ENCODE results near the gene ZFYVE26. TPM values are rescaled to one million over a fixed set of nuclear protein-coding genes. Genes with fewer than 3 reads are reported as not detected.
A peak's percentile ranks its signal among the peaks of the same experiment; 100 is the strongest.

The ZFYVE26 gene
- total RNA-seq, 6 experiments from 2014 or later, result 8.3 to 14.8 (median 11.3) TPM

DNA sequence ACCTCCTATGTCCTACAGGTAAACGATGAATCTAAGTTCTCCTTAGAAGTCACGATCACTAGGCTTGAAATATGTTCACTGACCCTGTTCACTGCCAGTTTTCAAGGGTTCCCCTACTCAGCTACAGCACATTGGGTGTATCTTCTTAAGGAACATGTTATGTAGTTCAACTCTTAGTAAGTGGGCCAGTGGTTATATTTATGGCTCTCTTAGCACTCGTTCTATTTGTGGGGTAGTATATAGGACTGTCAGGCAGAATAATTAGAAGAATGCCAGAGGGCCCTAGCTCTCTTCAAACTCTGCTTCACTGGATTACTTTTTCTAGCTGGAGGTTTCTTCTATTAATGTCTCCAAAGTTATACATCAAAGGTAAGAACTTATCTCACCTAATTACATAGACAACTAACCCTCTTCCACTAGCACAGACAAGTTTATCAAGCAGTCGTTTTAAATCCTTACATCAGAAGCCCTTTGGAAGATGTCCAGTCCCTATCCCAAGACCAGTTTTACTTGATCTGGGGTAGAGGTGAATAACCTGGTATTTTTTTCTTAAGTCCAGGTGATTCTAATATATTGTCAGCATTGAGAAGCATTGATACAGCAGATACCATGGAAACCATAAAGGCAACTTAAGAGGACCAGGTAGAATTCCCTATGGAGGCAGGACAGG lies 39.6 kb downstream of the ZFYVE26 start:
- Histone ChIP-seq H3K4me3 (no peak overlapping the region), H3K4me1 (no peaks in the 10 kb centered on the region), H3K27ac (no peak overlapping the region), H3K27me3 (no peaks in the 10 kb centered on the region), H3K9me3 (no peaks in the 10 kb centered on the region), H3K36me3 (peaks cover 0 to 84% (median 37%) of the 10 kb centered on the region in 4 donors)
- 42% methylated on average over 3 of the region's 4 CpGs for WGBS (ENCODE audit: insufficient coverage, low coverage, low lambda C conversion rate, missing lambda C conversion rate)
- DNase-seq (no peak), ATAC-seq (no peak)
- intact Hi-C loops (cut with DNase I), result no loop called here
- TF ChIP-seq, protein P1, sequence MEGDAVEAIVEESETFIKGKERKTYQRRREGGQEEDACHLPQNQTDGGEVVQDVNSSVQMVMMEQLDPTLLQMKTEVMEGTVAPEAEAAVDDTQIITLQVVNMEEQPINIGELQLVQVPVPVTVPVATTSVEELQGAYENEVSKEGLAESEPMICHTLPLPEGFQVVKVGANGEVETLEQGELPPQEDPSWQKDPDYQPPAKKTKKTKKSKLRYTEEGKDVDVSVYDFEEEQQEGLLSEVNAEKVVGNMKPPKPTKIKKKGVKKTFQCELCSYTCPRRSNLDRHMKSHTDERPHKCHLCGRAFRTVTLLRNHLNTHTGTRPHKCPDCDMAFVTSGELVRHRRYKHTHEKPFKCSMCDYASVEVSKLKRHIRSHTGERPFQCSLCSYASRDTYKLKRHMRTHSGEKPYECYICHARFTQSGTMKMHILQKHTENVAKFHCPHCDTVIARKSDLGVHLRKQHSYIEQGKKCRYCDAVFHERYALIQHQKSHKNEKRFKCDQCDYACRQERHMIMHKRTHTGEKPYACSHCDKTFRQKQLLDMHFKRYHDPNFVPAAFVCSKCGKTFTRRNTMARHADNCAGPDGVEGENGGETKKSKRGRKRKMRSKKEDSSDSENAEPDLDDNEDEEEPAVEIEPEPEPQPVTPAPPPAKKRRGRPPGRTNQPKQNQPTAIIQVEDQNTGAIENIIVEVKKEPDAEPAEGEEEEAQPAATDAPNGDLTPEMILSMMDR (IDR thresholded peaks at IDR 0.05), result no peak
- no peak for TF ChIP-seq POLR2A (IDR thresholded peaks at IDR 0.05)

DNA sequence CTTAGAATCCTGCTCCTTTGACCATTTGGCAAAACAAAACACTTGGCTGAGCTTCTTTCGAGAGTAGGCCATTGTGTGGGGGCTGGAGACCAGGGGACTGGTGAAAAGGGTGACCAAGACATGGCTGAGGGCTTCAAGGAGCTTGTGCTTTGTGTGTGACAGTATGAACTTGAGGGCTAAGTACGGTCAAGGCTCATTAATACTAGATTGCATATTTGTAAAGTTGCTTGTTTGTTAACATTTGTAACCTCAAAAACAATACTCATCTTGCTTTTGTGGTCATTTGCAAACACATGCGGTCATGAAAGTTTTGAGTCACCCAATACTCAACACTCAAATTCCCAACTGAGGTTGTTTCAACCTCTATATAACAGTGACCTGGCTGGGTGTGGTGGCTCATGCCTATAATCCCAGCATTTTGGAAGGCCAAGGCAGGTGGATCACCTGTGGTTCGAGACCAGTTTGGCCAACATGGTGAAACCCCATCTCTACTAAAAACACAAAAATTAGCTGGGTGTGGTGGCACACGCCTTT lies 42.5 kb downstream of the ZFYVE26 start:
- no peaks in the 10 kb centered on the region for H3K27me3 ChIP-seq
- peaks cover 0 to 75% (median 39%) of the 10 kb centered on the region in 4 donors for H3K36me3 ChIP-seq
- ATAC-seq (no peak), DNase-seq (no peak)
- no peak overlapping the region for H3K27ac ChIP-seq
- H3K4me3 ChIP-seq, result no peak overlapping the region
- intact Hi-C loops (cut with DNase I), result no loop called here
- H3K4me1 ChIP-seq, result no peaks in the 10 kb centered on the region
- WGBS (ENCODE audit: insufficient coverage, low coverage, low lambda C conversion rate, missing lambda C conversion rate), result 86% methylated on average over 5 of the region's 5 CpGs
- TF ChIP-seq, protein P1 (IDR thresholded peaks at IDR 0.05), result no peak
- H3K9me3 ChIP-seq, result no peaks in the 10 kb centered on the region

DNA sequence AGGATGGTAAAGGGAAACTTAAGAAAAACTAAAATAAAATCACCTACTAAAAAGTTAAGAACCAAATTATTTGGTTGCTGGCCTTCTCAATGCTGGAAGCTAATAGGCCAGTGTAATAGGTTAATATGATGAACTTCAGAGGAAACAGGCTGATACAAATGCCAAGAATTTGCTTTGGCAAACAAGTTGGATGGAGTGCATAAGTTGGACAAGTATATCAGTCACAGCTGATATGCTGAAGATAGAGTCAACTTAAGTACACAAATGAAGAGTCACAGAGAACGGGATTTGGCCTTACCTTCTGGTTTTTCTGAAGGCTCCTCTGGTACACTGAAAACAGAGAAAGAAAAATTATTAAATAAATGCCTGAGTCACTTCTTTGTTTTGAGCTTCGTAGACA lies 48.2 kb downstream of the ZFYVE26 start:
- TF ChIP-seq, protein P1 (IDR thresholded peaks at IDR 0.05), result no peak
- no peak for TF ChIP-seq POLR2A (IDR thresholded peaks at IDR 0.05)
- Histone ChIP-seq H3K27me3 (no peaks in the 10 kb centered on the region), H3K27ac (no peak overlapping the region), H3K36me3 (peaks cover 0 to 77% (median 12%) of the 10 kb centered on the region in 4 donors), H3K9me3 (no peaks in the 10 kb centered on the region), H3K4me1 (peaks cover 0 to 7% (median 0%) of the 10 kb centered on the region in 4 donors), H3K4me3 (no peak overlapping the region)
- WGBS (ENCODE audit: insufficient coverage, low coverage, low lambda C conversion rate, missing lambda C conversion rate), result 48% methylated on average over 2 of the region's 2 CpGs
- intact Hi-C loops (cut with DNase I), result no loop called here
- ATAC-seq (peak in 3 of 4 donors; percentile 19 to 64 (median 61)), DNase-seq (no peak)

DNA sequence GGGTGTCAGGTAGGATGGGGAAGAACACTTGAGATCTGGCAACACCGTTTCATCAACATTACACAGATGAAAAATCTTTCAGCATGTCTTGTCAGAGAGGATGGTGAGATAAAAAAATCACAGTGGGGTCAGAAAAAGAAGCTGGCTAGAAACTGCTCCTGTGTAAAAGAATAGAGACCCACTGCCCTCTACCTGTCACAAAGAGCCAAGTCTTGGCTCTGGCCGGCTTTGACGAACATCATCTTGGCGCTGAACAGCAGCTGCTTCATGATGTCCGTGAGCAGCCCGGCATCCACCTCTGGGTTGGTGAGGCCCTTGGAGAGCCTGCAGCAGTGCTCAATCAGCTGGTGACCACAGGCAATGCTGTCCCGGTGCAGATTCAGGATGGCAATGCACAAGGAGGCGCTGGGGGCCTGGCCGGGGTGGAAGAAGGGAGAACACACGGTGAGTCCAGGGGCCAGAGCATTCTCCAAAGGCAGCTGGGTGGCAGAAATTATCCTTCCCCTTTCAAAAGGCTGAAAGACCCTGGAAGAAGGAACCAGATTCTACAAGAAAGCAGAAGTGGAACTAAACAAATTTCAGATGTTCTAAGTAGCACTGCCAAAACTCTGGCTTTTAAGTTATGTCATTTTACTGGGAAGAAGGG lies 50.2 kb downstream of the ZFYVE26 start:
- WGBS (ENCODE audit: insufficient coverage, low coverage, low lambda C conversion rate, missing lambda C conversion rate), result 83% methylated on average over 1 of the region's 10 CpGs
- no peak overlapping the region for H3K27ac ChIP-seq
- H3K27me3 ChIP-seq, result no peaks in the 10 kb centered on the region
- TF ChIP-seq, protein P1 (IDR thresholded peaks at IDR 0.05), result peak in 2 of 4 donors; percentile 21 to 22
- no peak for TF ChIP-seq POLR2A (IDR thresholded peaks at IDR 0.05)
- H3K9me3 ChIP-seq, result no peaks in the 10 kb centered on the region
- peak in 2 of 3 donors; percentile 21 to 58 for DNase-seq
- ATAC-seq, result peak; percentile 37 to 61 (median 46)
- peaks cover 0 to 7% (median 0%) of the 10 kb centered on the region in 4 donors for H3K4me1 ChIP-seq
- intact Hi-C loops (cut with DNase I), result no loop called here
- no peak overlapping the region for H3K4me3 ChIP-seq
- H3K36me3 ChIP-seq, result peaks cover 0 to 69% (median 9%) of the 10 kb centered on the region in 4 donors

Measured in right lobe of liver (tissue), 6 donors.